Renal pelvis (tissue), 12 donors: ENCODE data around the gene RNF125. TPM values are rescaled to one million over a fixed set of nuclear protein-coding genes. Genes with fewer than 3 reads are reported as not detected.
"Not testable (repeated sequence)": the region's sequence is repeated elsewhere in the genome, so short reads cannot be mapped to it uniquely, and the experiment has no call there.

Experiments used
- DNase-seq: peaks from one replicate; pipeline ENCODE4 v3.0.0-alpha.2; 2013
- long read RNA-seq, 16 experiments: transcript quantifications; one replicate each; lab custom pipeline, GENCODE V29; 2026
- polyA plus RNA-seq, 3 donors: library from polyadenylated mRNA; unstranded; fragments of 120-200 nt; gene quantifications; one replicate each; pipeline ENCODE4 v1.2.1, GENCODE V29; 2013; ENCODE audit not compliant: insufficient read length in 3 of 3

The RNF125 gene
- 1 to 10 TPM; 1.9 to 2.1 (median 2.0) TPM for polyA plus RNA-seq
- long read RNA-seq, donor 1, result 0 reads
- long read RNA-seq, donor 2, result 0 reads
- long read RNA-seq, donor 3, result 0 reads
- long read RNA-seq, donor 4, result 0 reads
- long read RNA-seq, donor 5, full-length matches to known transcripts, result 1 of 1 reads
- long read RNA-seq, donor 5, partial matches to known transcripts, result 0 of 1 reads
- long read RNA-seq, donor 5, other reads (novel, unspliced or antisense), result 0 of 1 reads
- long read RNA-seq, donor 6, full-length matches to known transcripts, result 1 of 1 reads
- long read RNA-seq, donor 6, partial matches to known transcripts, result 0 of 1 reads
- long read RNA-seq, donor 6, other reads (novel, unspliced or antisense), result 0 of 1 reads
- long read RNA-seq, donor 7, full-length matches to known transcripts, result 1 of 1 reads
- long read RNA-seq, donor 7, partial matches to known transcripts, result 0 of 1 reads
- long read RNA-seq, donor 7, other reads (novel, unspliced or antisense), result 0 of 1 reads
- long read RNA-seq, donor 8, result 0 reads
- long read RNA-seq, donor 9, result 0 reads
- long read RNA-seq, donor 10, result 0 reads
- long read RNA-seq, donor 11, full-length matches to known transcripts, result 1 of 1 reads
- long read RNA-seq, donor 11, partial matches to known transcripts, result 0 of 1 reads
- long read RNA-seq, donor 11, other reads (novel, unspliced or antisense), result 0 of 1 reads
- long read RNA-seq, donor 12, full-length matches to known transcripts, result 2 of 2 reads
- long read RNA-seq, donor 12, partial matches to known transcripts, result 0 of 2 reads
- long read RNA-seq, donor 12, other reads (novel, unspliced or antisense), result 0 of 2 reads
- long read RNA-seq, donor 13, result 0 reads
- long read RNA-seq, donor 14, result 0 reads
- long read RNA-seq, donor 15, result 0 reads
- long read RNA-seq, donor 16, result 0 reads

- DNase-seq, result peak; percentile 86
Observed at GRCh38 chr18:32018331-32019250, at the start of gene RNF125. RNF125 (plus strand) TSS chr18:32018825; CDS start chr18:32018864, 39 bp downstream.

GRCh38 chr18:31970617-31971016 is 48.0 kb upstream of the RNF125 start:
- DNase-seq, result peak; percentile 22

- no peak for DNase-seq
Observed at GRCh38 chr18:31973929-31974546, 44.6 kb upstream of the RNF125 start.

- DNase-seq, result no peak
Observed at GRCh38 chr18:31976242-31976641, 42.4 kb upstream of the RNF125 start.

- peak; percentile 36 for DNase-seq
Observed at GRCh38 chr18:31977270-31977872, 41.3 kb upstream of the RNF125 start.

- no peak for DNase-seq
Observed at GRCh38 chr18:31978616-31979015, 40.0 kb upstream of the RNF125 start.

- no peak for DNase-seq
Observed at GRCh38 chr18:31979714-31980113, 38.9 kb upstream of the RNF125 start.

- DNase-seq, result no peak
Observed at GRCh38 chr18:31980863-31981262, 37.8 kb upstream of the RNF125 start.

GRCh38 chr18:31983020-31983419 is 35.6 kb upstream of the RNF125 start:
- DNase-seq, result no peak

GRCh38 chr18:31983976-31984375 is 34.6 kb upstream of the RNF125 start:
- DNase-seq, result no peak

- no peak for DNase-seq
Observed at GRCh38 chr18:31990823-31991222, 27.8 kb upstream of the RNF125 start.

GRCh38 chr18:31996007-31996406 is 22.6 kb upstream of the RNF125 start:
- no peak for DNase-seq

GRCh38 chr18:31998880-31999412 is 19.7 kb upstream of the RNF125 start:
- DNase-seq, result no peak

GRCh38 chr18:32001141-32001540 is 17.5 kb upstream of the RNF125 start:
- not testable (repeated sequence) for DNase-seq

- DNase-seq, result not testable (repeated sequence)
Observed at GRCh38 chr18:32003822-32004221, 14.8 kb upstream of the RNF125 start.

GRCh38 chr18:32010124-32010721 is 8.4 kb upstream of the RNF125 start:
- DNase-seq, result no peak

GRCh38 chr18:32011193-32011592 is 7.4 kb upstream of the RNF125 start:
- no peak for DNase-seq

GRCh38 chr18:32019251-32019948 is 775 bp downstream of the RNF125 start:
- peak; percentile 22 for DNase-seq

GRCh38 chr18:32019949-32020625 is 1.5 kb downstream of the RNF125 start:
- not testable (repeated sequence) for DNase-seq
